ENCODE measurements around the gene EXOG.

GRCh38 chr3:38511546-38511945, 15.4 kb downstream of the EXOG start:
- no peak for TF ChIP-seq CTCF (IDR thresholded peaks at IDR 0.05; ENCODE audit: low read length)
- TF ChIP-seq EZH2 (IDR thresholded peaks at IDR 0.05; ENCODE audit: borderline replicate concordance, low read length) = no peak

All from OCI-LY1 (cell line).